AG10803 (cell line): Measurements from ENCODE around the gene ARPC2.

Experiments
- DNase-seq: peaks from one replicate; pipeline ENCODE4 v3.0.0; 2010; ENCODE audit warnings: low read depth
- H3K4me3 ChIP-seq: 2 replicates; pipeline ENCODE4 v1.5.1; 2011; ENCODE audit warnings: mild to moderate bottlenecking, low read length, control low read depth
- CTCF ChIP-seq: conservative IDR thresholded peaks from 2 replicates; pipeline ENCODE4 v1.5.1; 2011; ENCODE audit warnings: mild to moderate bottlenecking, low read length, control low read depth, inconsistent platforms

Gene ARPC2

DNA sequence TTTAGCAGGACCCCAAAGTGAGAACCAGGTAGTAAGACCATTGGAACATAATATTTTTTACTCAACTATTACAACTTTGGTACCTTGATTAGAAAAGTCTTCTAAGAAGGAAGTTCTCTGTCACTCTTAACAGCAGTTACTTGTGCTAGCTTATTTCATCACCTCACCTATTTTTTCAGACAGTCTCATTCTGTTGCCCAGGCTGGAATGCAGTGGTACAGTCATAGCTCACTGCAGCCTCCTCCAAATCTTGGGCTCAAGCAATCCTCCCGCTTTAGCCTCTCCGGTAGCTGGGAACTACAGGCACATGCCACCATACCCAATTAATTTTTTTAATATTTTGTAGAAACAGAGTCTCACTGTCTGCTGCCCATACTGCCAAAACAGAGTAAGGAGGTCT, 18.0 kb downstream of the ARPC2 start:
- no peak for DNase-seq
- no peak overlapping the region for H3K4me3 ChIP-seq
- TF ChIP-seq CTCF: no peak

DNA sequence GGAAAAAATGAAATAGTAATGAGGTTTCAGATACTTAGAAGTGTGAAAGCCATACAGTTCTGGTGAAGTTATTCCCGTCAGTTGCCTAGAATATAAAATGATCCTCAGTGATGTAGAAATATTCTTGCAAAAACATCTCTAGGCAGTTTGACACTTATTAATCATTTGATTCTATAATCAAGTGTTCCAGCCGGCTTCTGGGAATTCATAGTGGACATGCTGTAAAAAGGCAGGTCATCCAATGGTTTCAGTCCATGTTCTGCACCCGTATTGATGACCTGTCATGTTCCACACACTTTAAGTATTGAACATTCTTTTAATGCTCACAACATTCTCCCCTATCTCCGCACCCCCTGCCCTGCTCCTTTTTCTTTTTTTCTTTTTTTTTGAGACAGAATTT, 19.8 kb downstream of the ARPC2 start:
- H3K4me3 ChIP-seq: no peak overlapping the region
- DNase-seq: no peak
- TF ChIP-seq CTCF: no peak

DNA sequence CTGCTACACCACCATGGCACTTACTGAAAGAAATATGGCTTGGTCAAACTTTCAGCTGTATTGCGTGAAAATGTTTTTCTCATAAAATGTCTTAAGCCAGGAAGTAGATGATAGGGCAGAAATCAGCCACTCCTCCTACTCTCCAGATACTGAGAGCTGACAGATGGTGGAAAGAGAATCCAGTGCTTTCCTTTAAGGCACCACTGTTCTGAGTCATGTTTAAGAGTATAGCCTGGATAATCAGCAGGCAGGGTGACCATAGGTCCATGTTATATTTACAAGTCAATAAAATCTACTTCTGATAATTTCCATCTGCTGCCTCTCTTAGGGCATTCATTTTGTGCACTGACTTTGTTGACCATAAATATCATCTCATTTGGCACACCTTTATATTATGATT, 21.9 kb downstream of the ARPC2 start:
- no peak for TF ChIP-seq CTCF
- H3K4me3 ChIP-seq: no peak overlapping the region
- DNase-seq: no peak

DNA sequence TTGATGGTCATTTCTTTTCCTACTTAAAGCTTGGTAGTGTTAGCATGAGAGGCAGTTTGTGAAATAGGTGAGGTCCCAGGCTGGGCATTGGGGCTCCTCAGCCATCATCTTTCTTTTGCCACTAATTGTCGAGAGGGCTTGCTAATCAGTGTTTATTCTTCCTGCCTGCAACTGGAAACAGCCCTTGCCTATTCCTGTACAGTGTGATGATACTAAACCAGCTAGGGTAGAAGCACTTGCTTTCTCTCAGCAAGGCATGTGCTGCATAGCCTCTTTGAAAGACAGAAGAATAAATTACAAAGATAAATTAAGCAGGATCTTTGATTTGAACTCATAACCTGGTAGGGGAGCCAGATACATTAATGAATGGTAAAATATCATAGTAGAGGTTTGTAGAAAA, 27.2 kb downstream of the ARPC2 start:
- no peak for TF ChIP-seq CTCF
- no peak for DNase-seq
- H3K4me3 ChIP-seq: no peak overlapping the region

DNA sequence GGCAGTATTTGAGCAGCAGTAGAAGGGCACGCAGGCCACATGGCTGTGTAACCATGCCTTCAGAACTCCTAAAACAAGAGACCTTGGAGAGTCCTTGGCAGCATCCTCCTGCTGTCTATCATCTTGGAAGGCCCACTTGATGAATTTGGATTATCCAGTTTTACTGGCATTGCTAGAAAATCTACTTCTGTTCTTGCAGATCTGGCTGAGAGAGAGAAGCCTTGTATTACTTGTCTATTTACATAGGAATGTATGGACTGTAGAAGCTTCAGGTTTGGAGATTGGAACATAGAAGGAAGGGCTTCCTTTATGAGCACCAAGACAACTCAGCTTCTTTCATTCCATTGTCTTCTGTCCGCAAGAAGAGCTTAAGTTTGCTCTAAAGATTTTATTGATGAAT, 27.7 kb downstream of the ARPC2 start:
- no peak overlapping the region for H3K4me3 ChIP-seq
- no peak for TF ChIP-seq CTCF
- DNase-seq: no peak

DNA sequence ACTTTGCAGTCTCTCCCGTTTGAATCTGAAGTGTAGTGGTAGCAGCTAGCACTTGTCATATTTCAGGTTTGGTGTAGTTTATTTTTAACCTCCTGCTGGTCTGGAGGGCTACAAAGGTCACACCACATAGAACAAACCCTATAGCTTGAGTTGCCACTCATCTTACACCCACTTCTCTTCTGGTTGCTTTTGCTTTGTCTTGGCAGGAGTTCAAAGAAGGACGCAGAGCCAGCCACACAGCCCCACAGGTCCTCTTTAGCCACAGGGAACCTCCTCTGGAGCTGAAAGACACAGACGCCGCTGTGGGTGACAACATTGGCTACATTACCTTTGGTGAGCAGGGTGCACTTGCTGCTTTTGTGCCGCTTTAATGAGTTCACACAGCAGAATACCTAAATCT, 28.2 kb downstream of the ARPC2 start:
- no peak for TF ChIP-seq CTCF
- H3K4me3 ChIP-seq: no peak overlapping the region
- DNase-seq: no peak

GRCh38 chr2:218249691-218250090, 32.7 kb downstream of the ARPC2 start:
- TF ChIP-seq CTCF: no peak
- H3K4me3 ChIP-seq: no peak overlapping the region
- no peak for DNase-seq
